KOPT-K1 (cell line): ENCODE data around the gene DBX2.
"Not testable (repeated sequence)": the region's sequence is repeated elsewhere in the genome, so short reads cannot be mapped to it uniquely, and the experiment has no call there.

Experiments
- H3K27ac ChIP-seq: fragments of 200-600 bp; sonication (generic); 2 replicates; pipeline ENCODE4 v1.5.1; 2016; ENCODE audit warnings: antibody characterized with exemption, mild to moderate bottlenecking, low read depth, low read length; ENCODE audit not compliant: poor library complexity, severe bottlenecking
- H3K36me3 ChIP-seq: fragments of 200-600 bp; sonication (generic); 2 replicates; pipeline ENCODE4 v1.5.1; 2017; ENCODE audit warnings: antibody characterized with exemption, mild to moderate bottlenecking, low read length, moderate library complexity; ENCODE audit not compliant: insufficient read depth
- H3K9me3 ChIP-seq: fragments of 200-600 bp; sonication (generic); 2 replicates; pipeline ENCODE4 v1.5.1; 2017; ENCODE audit warnings: antibody characterized with exemption, low read length, mild to moderate bottlenecking; ENCODE audit not compliant: insufficient read depth, poor library complexity, severe bottlenecking

Gene DBX2

GRCh38 chr12:45050751-45051571 is at the start of gene DBX2:
DBX2 (minus strand) TSS chr12:45051099; CDS start chr12:45050927, 172 bp downstream.
- Histone ChIP-seq H3K9me3 (peaks cover 19% of the 10 kb centered on the region), H3K27ac (no peak within 1 kb of the TSS), H3K36me3 (no peaks in the 10 kb centered on the region)

GRCh38 chr12:45098766-45099165 is 47.9 kb upstream of the DBX2 start:
- Histone ChIP-seq H3K36me3 (no peaks in the 10 kb centered on the region), H3K9me3 (no peaks in the 10 kb centered on the region), H3K27ac (no peak overlapping the region)

- not testable (repeated sequence) for H3K27ac ChIP-seq, H3K9me3 ChIP-seq, H3K36me3 ChIP-seq
Observed at GRCh38 chr12:45095417-45095816, 44.5 kb upstream of the DBX2 start.

DNA sequence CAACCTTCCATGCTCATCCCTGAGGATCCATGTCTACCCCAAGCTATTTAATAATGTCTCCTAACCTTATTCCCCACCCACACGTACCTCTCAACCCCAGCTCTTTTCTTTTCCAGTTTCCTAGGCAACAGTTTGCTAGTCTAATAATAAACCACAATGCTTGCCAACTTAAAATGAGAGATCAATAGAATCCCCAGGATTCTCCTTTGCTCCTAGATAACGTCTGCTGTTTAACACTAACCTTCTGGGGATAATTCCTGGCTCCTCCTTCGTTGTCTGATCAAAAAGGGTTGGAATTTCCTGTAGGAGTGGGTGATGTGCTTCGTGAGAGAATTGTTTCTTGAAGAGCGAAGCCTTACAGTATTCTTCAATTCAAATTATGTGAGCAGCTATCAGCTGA is 42.2 kb upstream of the DBX2 start:
- H3K36me3 ChIP-seq, result no peaks in the 10 kb centered on the region
- H3K27ac ChIP-seq, result no peak overlapping the region
- no peaks in the 10 kb centered on the region for H3K9me3 ChIP-seq

DNA sequence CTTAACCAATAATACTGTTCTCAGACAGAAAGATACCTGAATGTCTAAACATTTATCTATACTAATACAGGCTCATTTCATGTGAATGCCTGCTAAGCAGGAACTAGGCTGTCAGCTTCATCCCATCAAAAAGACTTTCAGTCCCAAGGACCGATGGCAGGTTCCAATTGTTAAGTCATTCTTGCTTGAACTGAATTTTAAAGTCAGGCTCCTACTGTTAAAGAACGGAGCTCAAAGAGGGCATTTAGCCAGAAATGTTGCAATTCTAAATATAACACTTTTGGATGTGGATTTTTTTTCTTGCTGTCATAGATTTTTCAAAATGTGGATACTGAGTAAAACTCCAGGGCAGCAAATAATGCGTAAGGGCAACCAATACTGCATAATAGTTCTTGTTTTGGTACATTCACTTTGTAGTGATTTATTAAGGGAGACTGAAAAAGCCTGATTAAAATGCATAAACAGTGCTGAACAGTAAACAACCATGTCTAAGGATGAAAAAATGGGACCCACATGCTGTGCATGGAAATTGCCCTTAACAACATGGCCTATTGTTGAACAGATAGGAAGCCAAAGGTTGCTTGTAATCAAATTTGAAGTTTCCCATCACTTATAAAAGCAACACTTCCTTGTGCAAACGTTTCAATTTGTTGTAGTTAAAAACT is 38.6 kb upstream of the DBX2 start:
- Histone ChIP-seq H3K9me3 (peaks cover 4% of the 10 kb centered on the region), H3K36me3 (no peaks in the 10 kb centered on the region), H3K27ac (no peak overlapping the region)

- Histone ChIP-seq H3K27ac (no peak overlapping the region), H3K9me3 (peaks cover 4% of the 10 kb centered on the region), H3K36me3 (no peaks in the 10 kb centered on the region)
Observed at GRCh38 chr12:45088608-45089007, 37.7 kb upstream of the DBX2 start.

- H3K9me3 ChIP-seq, H3K27ac ChIP-seq, H3K36me3 ChIP-seq: not testable (repeated sequence)
Observed at GRCh38 chr12:45084248-45084647, 33.3 kb upstream of the DBX2 start.

DNA sequence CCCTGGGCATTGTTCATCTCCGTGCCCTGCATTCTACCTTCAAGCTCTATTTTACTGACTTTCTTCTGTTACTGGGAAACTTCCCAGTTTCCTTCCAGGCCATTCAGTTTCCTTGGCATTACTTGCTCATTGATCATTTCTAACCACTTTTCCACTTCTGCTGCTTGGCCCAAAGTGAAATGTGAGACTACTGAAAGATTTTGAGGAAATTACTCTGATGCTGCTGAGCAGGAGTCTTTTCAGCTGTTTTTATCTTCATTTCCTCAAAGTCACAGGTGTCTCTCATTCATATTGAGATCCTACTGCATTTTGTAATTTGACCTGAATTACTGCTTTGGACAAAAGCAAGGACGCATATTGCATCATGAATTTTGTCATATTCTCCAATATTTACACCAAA is 26.4 kb upstream of the DBX2 start:
- no peaks in the 10 kb centered on the region for H3K36me3 ChIP-seq
- no peak overlapping the region for H3K27ac ChIP-seq
- H3K9me3 ChIP-seq, result no peaks in the 10 kb centered on the region

- Histone ChIP-seq H3K9me3 (no peaks in the 10 kb centered on the region), H3K36me3 (no peaks in the 10 kb centered on the region), H3K27ac (no peak overlapping the region)
Observed at GRCh38 chr12:45076417-45077026, 25.6 kb upstream of the DBX2 start.

GRCh38 chr12:45075587-45076282 is 24.8 kb upstream of the DBX2 start:
- H3K36me3 ChIP-seq, result no peaks in the 10 kb centered on the region
- H3K27ac ChIP-seq, result no peak overlapping the region
- no peaks in the 10 kb centered on the region for H3K9me3 ChIP-seq

- Histone ChIP-seq H3K36me3 (no peaks in the 10 kb centered on the region), H3K27ac (no peak overlapping the region), H3K9me3 (peaks cover 7% of the 10 kb centered on the region)
Observed at GRCh38 chr12:45065125-45065626, 14.3 kb upstream of the DBX2 start.

- H3K27ac ChIP-seq, result no peak overlapping the region
- no peaks in the 10 kb centered on the region for H3K9me3 ChIP-seq
- H3K36me3 ChIP-seq, result no peaks in the 10 kb centered on the region
Observed at GRCh38 chr12:45060976-45061375, 10.1 kb upstream of the DBX2 start.

DNA sequence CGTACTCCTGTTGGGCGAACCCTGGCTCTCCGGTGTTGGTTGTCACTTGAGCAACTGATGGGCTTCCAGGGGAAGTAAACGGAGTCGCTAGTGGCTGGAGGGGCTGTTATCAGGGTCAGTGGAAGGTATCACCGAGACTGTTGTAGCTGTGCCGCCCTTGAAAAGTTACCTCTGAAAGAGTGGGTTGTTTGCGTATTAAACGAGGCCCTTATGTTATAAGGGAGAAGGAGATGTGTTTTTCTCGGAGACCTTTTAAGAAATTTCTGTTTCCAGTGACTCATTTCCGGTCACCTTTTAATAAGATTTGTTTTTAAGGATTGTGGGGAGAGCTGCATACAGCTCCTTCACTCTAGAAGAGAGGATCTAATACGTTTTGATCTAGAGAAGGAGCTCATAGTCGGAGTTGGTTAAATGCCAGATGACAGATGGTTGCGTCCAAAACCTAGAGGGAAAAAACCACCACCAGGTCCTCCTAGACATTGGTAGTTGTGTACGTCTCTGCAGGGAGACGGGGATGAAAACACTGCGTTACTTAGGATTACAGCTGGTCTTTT is 750 bp upstream of the DBX2 start:
- H3K27ac ChIP-seq, result no peak overlapping the region
- peaks cover 19% of the 10 kb centered on the region for H3K9me3 ChIP-seq
- no peaks in the 10 kb centered on the region for H3K36me3 ChIP-seq

- no peaks in the 10 kb centered on the region for H3K36me3 ChIP-seq
- H3K27ac ChIP-seq, result no peak overlapping the region
- H3K9me3 ChIP-seq, result peaks cover 19% of the 10 kb centered on the region
Observed at GRCh38 chr12:45049912-45050750, 768 bp downstream of the DBX2 start.
